Spinal cord (tissue), 10 donors: ENCODE measurements around the gene SH2D4B. TPM values are rescaled to one million over a fixed set of nuclear protein-coding genes. Genes with fewer than 3 reads are reported as not detected.
"Not testable (repeated sequence)": the region's sequence is repeated elsewhere in the genome, so short reads cannot be mapped to it uniquely, and the experiment has no call there.

ENCODE experiments used
- DNase-seq, 6 donors: peaks; one replicate each; pipeline versions ENCODE4 v3.0.0 to v3.0.0-alpha.2; 2013 to 2015; ENCODE audit warnings: low spot score in 6 of 6, low read depth in 4 of 6
- H3K27ac ChIP-seq: one replicate; pipeline ENCODE4 v1.5.1; 2013; ENCODE audit warnings: low read depth, low read length, control low read depth
- H3K27me3 ChIP-seq: one replicate; pipeline ENCODE4 v1.6.1; 2013; ENCODE audit warnings: low read length; ENCODE audit not compliant: control insufficient read depth, insufficient read depth
- H3K36me3 ChIP-seq: one replicate; pipeline ENCODE4 v1.6.1; 2013; ENCODE audit warnings: low read length; ENCODE audit not compliant: control insufficient read depth, insufficient read depth
- H3K4me1 ChIP-seq: one replicate; pipeline ENCODE4 v1.6.1; 2013; ENCODE audit warnings: low read length; ENCODE audit not compliant: control insufficient read depth, insufficient read depth
- H3K4me3 ChIP-seq: one replicate; pipeline ENCODE4 v1.5.1; 2013; ENCODE audit warnings: low read depth, low read length, control low read depth
- H3K9me3 ChIP-seq: one replicate; pipeline ENCODE4 v1.6.1; 2013; ENCODE audit warnings: low read length; ENCODE audit not compliant: control insufficient read depth, insufficient read depth
- WGBS: methylation state at CpG from one replicate; pipeline ENCODE4 v1.1.5; 2013; ENCODE audit warnings: missing lambda C conversion rate; ENCODE audit not compliant: insufficient coverage; 5-methylcytosine and 5-hydroxymethylcytosine counted together
- polyA plus RNA-seq, 2 donors: library from polyadenylated mRNA; unstranded; fragments of 120-200 nt; gene quantifications; one replicate each; pipeline ENCODE4 v1.2.1, GENCODE V29; 2013; ENCODE audit not compliant: insufficient read length in 2 of 2
- total RNA-seq, 2 donors: library from RNA; depleted of rRNA in 1 of 2; stranded (reverse); fragments of 120-200 nt in 1 of 2; fragments of >200 nt in 1 of 2; gene quantifications; one replicate each; pipeline versions ENCODE4 v1.2.3 to v1.2.4, GENCODE V29; 2013 to 2014
- donor health status: healthy.

SH2D4B gene
- total and polyA plus RNA-seq, 4 donors = 0.11 to 0.35 (median 0.17) TPM

DNA sequence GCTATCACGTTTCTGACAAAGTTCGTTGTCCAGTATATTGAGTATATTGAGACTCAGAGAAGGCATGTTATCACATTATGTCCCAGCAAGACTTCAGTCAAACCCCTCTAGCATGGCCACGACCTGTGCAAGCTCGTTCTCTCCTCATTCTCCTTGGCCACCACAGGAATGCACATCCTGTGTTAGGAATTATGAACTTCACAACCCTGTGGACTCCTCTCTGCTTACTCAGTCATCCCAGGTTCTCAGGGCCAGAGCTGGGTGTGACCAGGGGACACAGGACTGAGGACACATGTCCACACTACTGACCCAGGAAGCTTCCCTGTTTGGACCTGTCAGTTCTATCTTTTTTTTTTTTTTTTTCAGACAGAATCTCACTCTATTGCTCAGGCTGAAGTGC is 4.4 kb downstream of the SH2D4B start:
- 86% methylated on average over 2 of the region's 4 CpGs for WGBS
- Histone ChIP-seq H3K4me3 (no peak overlapping the region), H3K9me3 (no peaks in the 10 kb centered on the region), H3K27me3 (no peaks in the 10 kb centered on the region), H3K36me3 (no peaks in the 10 kb centered on the region), H3K4me1 (peaks cover 27% of the 10 kb centered on the region), H3K27ac (no peak overlapping the region)
- DNase-seq = no peak

DNA sequence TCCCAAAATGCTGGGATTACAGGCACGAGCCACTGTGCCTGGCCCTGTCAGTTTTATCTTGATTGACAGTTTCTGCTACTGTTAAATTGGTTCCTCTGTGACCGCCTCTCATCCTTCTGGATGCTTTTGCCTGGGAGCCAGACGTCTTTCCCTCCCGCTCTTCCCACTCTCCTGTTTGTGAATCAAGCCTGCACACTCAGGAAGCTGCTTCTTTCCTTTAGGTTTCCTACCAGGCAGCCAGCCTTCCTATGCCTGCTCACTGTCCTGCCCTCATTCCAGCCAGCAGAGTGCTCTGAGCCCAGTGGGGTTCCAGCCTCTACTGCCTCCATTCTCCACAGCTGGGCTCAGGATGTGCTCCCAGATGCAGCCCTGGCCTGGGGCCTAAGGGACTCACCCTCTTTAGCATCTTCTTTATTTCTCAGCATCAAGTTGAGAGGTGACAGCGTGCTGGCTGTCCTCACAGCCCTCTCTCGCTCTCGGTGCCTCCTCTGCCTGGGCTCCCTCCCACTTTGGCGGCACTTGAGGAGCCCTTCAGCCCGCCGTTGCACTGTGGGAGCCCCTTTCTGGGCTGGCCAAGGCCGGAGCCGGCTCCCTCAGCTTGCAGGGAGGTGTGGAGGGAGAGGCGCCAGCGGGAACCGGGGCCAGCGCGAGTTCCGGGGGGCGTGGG is 5.1 kb downstream of the SH2D4B start:
- Histone ChIP-seq H3K4me1 (peaks cover 23% of the 10 kb centered on the region), H3K36me3 (no peaks in the 10 kb centered on the region), H3K9me3 (no peaks in the 10 kb centered on the region), H3K27ac (no peak overlapping the region), H3K27me3 (no peaks in the 10 kb centered on the region), H3K4me3 (no peak overlapping the region)
- WGBS = 92% methylated on average over 15 of the region's 19 CpGs
- DNase-seq = no peak

DNA sequence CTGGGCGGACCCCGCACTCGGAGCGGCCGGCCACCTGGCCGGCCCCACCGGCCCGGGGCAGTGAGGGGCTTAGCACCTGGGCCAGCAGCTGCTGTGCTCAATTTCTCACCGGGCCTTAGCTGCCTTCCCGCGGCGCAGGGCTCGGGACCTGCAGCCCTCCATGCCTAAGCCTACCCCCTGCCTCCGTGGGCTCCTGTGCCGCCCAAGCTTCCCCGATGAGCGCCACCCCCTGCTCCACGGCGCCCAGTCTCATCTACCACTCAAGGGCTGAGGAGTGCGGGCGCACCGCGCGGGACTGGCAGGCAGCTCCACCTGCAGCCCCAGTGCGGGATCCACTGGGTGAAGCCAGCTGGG is 5.6 kb downstream of the SH2D4B start:
- WGBS = 97% methylated on average over 15 of the region's 25 CpGs
- H3K27ac ChIP-seq, H3K9me3 ChIP-seq, DNase-seq, H3K4me3 ChIP-seq, H3K36me3 ChIP-seq, H3K27me3 ChIP-seq: not testable (repeated sequence)
- H3K4me1 ChIP-seq = peaks cover 17% of the 10 kb centered on the region

DNA sequence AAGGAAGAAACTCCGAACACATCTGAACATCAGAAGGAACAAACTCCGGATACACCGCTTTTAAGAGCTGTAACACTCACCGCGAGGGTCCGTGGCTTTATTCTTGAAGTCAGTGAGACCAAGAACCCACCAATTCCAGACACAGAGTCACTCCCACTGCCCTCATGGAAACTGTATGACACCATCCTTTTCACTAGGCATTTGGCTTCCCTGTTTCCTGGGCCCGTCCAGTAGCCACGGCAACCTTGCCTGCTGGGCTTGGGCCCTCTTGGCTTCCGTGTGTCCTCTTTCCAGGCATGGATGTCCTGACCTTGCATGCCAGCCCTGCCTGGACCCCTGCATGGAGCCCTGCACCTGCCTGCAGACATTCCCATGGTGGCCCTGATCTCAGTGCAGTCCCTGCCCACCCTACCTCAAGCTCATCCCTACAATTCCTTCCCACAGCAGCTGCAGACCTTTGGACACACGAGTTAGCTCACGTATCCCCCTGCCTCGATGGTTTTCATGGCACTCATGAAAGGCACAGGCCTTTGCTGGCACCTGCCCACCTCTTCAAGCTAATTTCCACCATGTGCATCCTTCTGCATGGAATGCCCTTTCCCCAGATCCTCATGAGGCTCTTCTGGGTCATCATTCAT is 6.7 kb downstream of the SH2D4B start:
- Histone ChIP-seq H3K27ac (no peak overlapping the region), H3K4me1 (peaks cover 12% of the 10 kb centered on the region), H3K4me3 (no peak overlapping the region), H3K9me3 (no peaks in the 10 kb centered on the region), H3K36me3 (no peaks in the 10 kb centered on the region), H3K27me3 (no peaks in the 10 kb centered on the region)
- DNase-seq = no peak
- WGBS = 88% methylated on average over 12 of the region's 12 CpGs

DNA sequence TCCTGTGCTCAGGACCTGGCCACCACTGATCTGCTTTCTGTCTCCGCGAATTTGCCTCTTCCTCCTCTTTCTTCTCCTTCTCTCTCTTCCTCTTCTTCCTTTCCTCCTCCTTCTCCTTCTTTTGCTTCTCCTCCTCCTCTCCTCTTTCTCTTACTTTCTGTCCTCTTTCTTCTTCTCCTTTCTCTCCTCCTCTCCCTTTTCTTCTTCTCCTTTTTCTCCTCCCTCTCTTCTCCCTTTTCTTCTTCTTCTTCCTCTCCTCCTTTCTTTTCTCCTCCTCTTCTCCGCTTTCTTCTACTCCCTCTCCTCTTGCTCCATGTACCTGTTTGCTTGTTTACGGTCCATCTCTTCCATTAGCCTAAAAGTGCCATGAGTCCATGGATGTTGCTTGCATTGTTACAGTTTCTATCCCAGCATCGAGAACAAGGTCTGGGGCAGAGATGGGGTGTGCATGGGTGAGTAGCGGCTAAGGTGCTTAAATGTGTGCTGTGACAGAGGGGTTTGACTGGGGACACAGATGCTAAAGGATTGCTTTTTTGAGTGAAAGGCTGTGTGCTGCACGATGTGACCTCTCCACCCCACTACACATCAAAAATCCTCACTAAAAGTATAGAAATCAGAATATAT is 7.7 kb downstream of the SH2D4B start:
- Histone ChIP-seq H3K27me3 (no peaks in the 10 kb centered on the region), H3K4me3 (no peak overlapping the region), H3K36me3 (no peaks in the 10 kb centered on the region), H3K9me3 (no peaks in the 10 kb centered on the region), H3K27ac (no peak overlapping the region), H3K4me1 (peaks cover 6% of the 10 kb centered on the region)
- no peak for DNase-seq
- WGBS = 97% methylated on average over 5 of the region's 7 CpGs

DNA sequence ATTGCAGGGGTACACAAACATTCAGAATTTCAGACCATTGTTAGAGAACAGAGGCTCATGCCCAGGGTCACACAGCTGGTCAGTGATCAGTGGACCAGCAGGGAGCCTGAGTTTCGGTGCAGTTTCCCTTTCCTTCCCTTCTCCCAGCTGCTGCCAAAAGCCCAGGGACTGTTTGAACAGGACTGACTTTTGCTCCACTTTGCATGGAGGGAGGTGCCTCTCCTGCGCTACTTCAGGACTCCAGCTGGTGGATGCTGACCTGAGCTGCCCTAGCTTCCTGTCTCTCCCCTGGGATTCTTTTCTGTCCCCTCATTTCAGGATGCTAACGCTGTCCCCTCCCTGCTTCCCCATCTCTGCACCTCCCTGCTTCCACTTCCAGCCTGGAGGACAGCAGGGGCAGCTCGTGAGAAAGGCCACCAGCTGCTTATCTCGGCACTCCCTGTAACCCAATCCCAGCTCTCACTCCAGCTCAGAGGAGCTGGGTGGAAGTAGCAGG is 14.5 kb downstream of the SH2D4B start:
- H3K4me1 ChIP-seq = peaks cover 9% of the 10 kb centered on the region
- H3K27ac ChIP-seq = no peak overlapping the region
- no peak for DNase-seq
- 36% methylated on average over 3 of the region's 5 CpGs for WGBS
- no peaks in the 10 kb centered on the region for H3K36me3 ChIP-seq
- H3K9me3 ChIP-seq = no peaks in the 10 kb centered on the region
- no peak overlapping the region for H3K4me3 ChIP-seq
- H3K27me3 ChIP-seq = no peaks in the 10 kb centered on the region

DNA sequence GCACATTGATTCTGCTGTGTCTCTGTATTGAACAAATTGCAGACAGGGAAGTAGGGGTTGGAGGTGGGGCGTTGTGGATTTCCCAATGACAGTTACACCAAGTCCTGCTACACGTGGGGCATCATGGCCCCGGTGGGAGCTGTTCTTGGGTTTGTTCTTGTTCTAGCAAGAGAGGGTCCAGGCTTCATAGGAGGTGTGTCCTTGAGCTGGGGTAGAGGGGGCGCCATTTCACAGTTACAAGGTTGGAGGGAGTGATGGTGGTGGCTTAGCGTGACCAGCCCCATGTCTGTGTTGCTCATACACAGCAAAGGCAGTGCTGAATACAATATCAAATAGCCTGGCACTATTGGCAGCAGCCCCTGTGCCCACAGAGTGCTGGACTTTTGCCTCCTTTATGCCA is 15.7 kb downstream of the SH2D4B start:
- no peak overlapping the region for H3K4me3 ChIP-seq
- H3K4me1 ChIP-seq = peaks cover 9% of the 10 kb centered on the region
- H3K27ac ChIP-seq = no peak overlapping the region
- H3K27me3 ChIP-seq = no peaks in the 10 kb centered on the region
- H3K9me3 ChIP-seq = no peaks in the 10 kb centered on the region
- no peaks in the 10 kb centered on the region for H3K36me3 ChIP-seq
- 98% methylated on average over 4 of the region's 5 CpGs for WGBS
- DNase-seq = no peak

DNA sequence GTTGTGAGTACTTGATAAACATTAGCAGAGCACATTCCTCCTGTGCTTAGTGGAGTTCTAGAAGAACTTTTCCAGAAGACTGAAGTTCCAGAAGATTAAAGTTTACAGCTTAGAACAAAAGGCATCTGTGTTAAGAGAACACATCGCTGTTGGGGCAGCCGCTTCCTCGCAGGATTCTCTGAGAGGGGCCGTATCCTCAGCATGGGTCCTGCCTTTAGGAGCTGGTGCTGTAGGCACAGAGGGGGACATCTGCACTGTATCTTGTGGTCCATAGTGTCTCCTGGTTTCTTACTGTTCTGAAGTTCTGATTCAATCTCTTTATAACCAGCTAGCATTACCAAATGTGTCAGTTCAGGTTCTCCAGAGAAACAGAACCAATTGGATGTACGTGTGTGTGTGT is 16.3 kb downstream of the SH2D4B start:
- H3K27ac ChIP-seq = no peak overlapping the region
- no peak for DNase-seq
- WGBS = 65% methylated on average over 4 of the region's 5 CpGs
- no peaks in the 10 kb centered on the region for H3K36me3 ChIP-seq
- peaks cover 9% of the 10 kb centered on the region for H3K4me1 ChIP-seq
- no peak overlapping the region for H3K4me3 ChIP-seq
- no peaks in the 10 kb centered on the region for H3K27me3 ChIP-seq
- no peaks in the 10 kb centered on the region for H3K9me3 ChIP-seq

DNA sequence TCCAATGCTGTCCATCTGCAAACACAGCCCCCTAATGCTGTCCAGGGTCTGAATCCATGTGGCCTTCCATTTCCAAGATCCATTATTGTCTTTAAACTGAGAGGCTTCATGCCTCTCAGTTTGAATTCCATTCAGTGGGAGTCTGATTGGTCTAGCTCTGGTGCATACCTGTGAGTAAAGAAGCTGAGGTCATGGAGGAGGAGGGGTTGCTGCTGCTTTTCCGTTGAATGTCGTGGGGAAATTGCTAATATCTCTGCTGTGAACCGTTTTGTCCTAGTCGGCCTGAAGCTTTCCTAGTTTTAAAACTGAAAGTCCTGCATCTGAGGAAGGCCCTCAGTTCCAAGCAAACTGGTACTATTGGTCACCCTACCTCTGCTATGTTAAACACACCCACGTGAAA is 17.7 kb downstream of the SH2D4B start:
- Histone ChIP-seq H3K36me3 (no peaks in the 10 kb centered on the region), H3K9me3 (no peaks in the 10 kb centered on the region), H3K4me3 (no peak overlapping the region), H3K4me1 (peaks cover 3% of the 10 kb centered on the region), H3K27ac (no peak overlapping the region), H3K27me3 (no peaks in the 10 kb centered on the region)
- no peak for DNase-seq
- 53% methylated on average over 4 of the region's 5 CpGs for WGBS

DNA sequence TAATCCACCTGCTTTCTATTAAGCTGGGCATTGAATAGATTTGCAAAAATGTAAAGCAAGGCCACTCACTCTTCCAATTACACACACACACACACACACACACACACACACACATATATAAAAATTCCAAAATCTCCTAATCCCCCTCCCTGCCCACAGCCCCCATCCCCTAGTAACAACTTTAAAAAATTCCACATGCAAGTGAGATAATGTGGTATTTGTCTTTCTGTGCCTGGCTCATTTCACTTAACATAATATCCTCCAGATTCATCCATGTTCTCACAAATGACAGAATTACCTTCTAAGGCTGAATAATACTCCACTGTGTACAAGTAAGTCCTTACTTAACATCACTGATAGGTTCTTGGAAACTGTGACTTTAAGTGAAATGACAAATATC is 24.2 kb downstream of the SH2D4B start:
- Histone ChIP-seq H3K9me3 (no peaks in the 10 kb centered on the region), H3K4me3 (no peak overlapping the region), H3K27ac (no peak overlapping the region), H3K27me3 (no peaks in the 10 kb centered on the region), H3K36me3 (no peaks in the 10 kb centered on the region), H3K4me1 (no peaks in the 10 kb centered on the region)
- DNase-seq = no peak
